K562 (cell line): ENCODE data around the gene DROSHA. TPM values are rescaled to one million over a fixed set of nuclear protein-coding genes. Genes with fewer than 3 reads are reported as not detected.

ENCODE experiments used
- ATAC-seq: fragments of 200-7000 bp; cut with Tn5 transposase; 3 replicates; pipeline ENCODE4 v1.9.1; 2020; ENCODE audit warnings: moderate library complexity
- BruUV-seq: library from RNA; stranded (reverse); fragments of 400-500 nt; replicated peaks from 2 replicates; lab custom pipeline; 2021; lab: Mats Ljungman, UMichigan
- CTCF ChIA-PET: fragments of 300-600 bp; formaldehyde crosslinking; extraction: SDS; loops from one replicate; lab custom pipeline; 2021; ENCODE audit warnings: low intra/inter-chr PET ratio; lab: Yijun Ruan, JAX
- POLR2A ChIA-PET: fragments of 300-600, 350-650 bp; sonication (Branson Sonifier 250); formaldehyde crosslinking; extraction: SDS; loops from one replicate; lab custom pipeline; 2021; ENCODE audit warnings: antibody characterized with exemption, inconsistent platforms; lab: Yijun Ruan, JAX
- DNase-seq, 4 experiments: peaks; one replicate each; pipeline versions ENCODE4 v3.0.0 to v3.0.0-alpha.2; 2011 to 2018; ENCODE audit warnings: low spot score in 3 of 4, mixed read lengths in 3 of 4; ENCODE audit errors: extremely low read depth in 1 of 4
- FAIRE-seq: peaks from 2 replicates; lab custom pipeline; 2011; peaks lifted over from hg19 to GRCh38; lab: Jason Lieb, UNC
- H2AFZ ChIP-seq: 2 replicates; pipeline ENCODE4 v1.6.0; 2011; ENCODE audit warnings: low read depth, low read length, control low read depth, inconsistent platforms
- H3K27ac ChIP-seq: fragments of 200-600 bp; 3 replicates; pipeline ENCODE4 v1.8.0; 2011; ENCODE audit warnings: low read depth, mild to moderate bottlenecking, control low read depth, inconsistent platforms, low read length, moderate library complexity, mixed read lengths; ENCODE audit errors: extremely low read depth
- H3K27me3 ChIP-seq, 2 experiments: fragments of 300-600 bp in 1 of 2; 2 replicates in 1 of 2; 3 replicates in 1 of 2; pipeline versions ENCODE4 v1.6.0 to v1.8.0; 2011; ENCODE audit warnings: inconsistent platforms in 2 of 2, low read length in 2 of 2, mild to moderate bottlenecking in 1 of 2, mixed read lengths in 1 of 2, moderate library complexity in 1 of 2; ENCODE audit not compliant: control insufficient read depth in 2 of 2, insufficient read depth in 2 of 2
- H3K36me3 ChIP-seq: fragments of 300-600 bp; 3 replicates; pipeline ENCODE4 v1.8.0; 2011; ENCODE audit warnings: mild to moderate bottlenecking, low read length, inconsistent platforms; ENCODE audit not compliant: control insufficient read depth, insufficient read depth
- H3K4me1 ChIP-seq, 2 experiments: fragments of 200-600 bp in 1 of 2; replicated peaks in 1 of 2; 2 replicates in 1 of 2; 3 replicates in 1 of 2; pipeline versions ENCODE4 v1.5.1 to v1.8.0; 2011; ENCODE audit warnings: inconsistent platforms in 2 of 2, low read length in 2 of 2, mild to moderate bottlenecking in 1 of 2, mixed read lengths in 1 of 2, moderate library complexity in 1 of 2; ENCODE audit not compliant: control insufficient read depth in 2 of 2, insufficient read depth in 2 of 2
- H3K4me2 ChIP-seq: 2 replicates; pipeline ENCODE4 v1.6.1; 2011; ENCODE audit warnings: low read length, control low read depth, inconsistent platforms, mixed read lengths; ENCODE audit not compliant: insufficient read depth
- H3K4me3 ChIP-seq: fragments of 200-600 bp; sonication (generic), shearing (Covaris generic); 2 replicates; pipeline ENCODE4 v1.5.1; 2016; ENCODE audit warnings: control low read depth, inconsistent platforms
- H3K79me2 ChIP-seq: fragments of 200-600 bp; 3 replicates; pipeline ENCODE4 v1.8.0; 2011; ENCODE audit warnings: low read length, inconsistent platforms; ENCODE audit not compliant: control insufficient read depth, insufficient read depth
- H3K9ac ChIP-seq, 2 experiments: 2 replicates each; pipeline versions ENCODE4 v1.6.0 to v1.6.1; 2011; ENCODE audit warnings: low read depth in 2 of 2, low read length in 2 of 2, control low read depth in 1 of 2, inconsistent platforms in 1 of 2, mild to moderate bottlenecking in 1 of 2, mixed read lengths in 1 of 2; ENCODE audit not compliant: insufficient read depth in 1 of 2
- H3K9me1 ChIP-seq: one replicate; pipeline ENCODE4 v1.6.0; 2011; ENCODE audit warnings: inconsistent platforms, mild to moderate bottlenecking, low read length, moderate library complexity; ENCODE audit not compliant: control insufficient read depth, insufficient read depth
- H3K9me3 ChIP-seq: replicated peaks from 2 replicates; pipeline ENCODE4 v1.5.1; 2011; ENCODE audit warnings: low read depth, low read length, inconsistent platforms; ENCODE audit not compliant: control insufficient read depth, insufficient read depth
- H4K20me1 ChIP-seq: replicated peaks from 2 replicates; pipeline ENCODE4 v1.6.1; 2011; ENCODE audit warnings: low read length, inconsistent platforms, mixed read lengths; ENCODE audit not compliant: control insufficient read depth, insufficient read depth
- ADNP ChIP-seq: fragments of 200-800 bp; sonication (Bioruptor generic); IDR thresholded peaks from 2 replicates; pipeline ENCODE4 v1.6.1; 2016; ENCODE audit warnings: missing genetic modification characterization, missing compliant biosample characterization
- AFF4 ChIP-seq: sonication (generic); formaldehyde crosslinking; IDR thresholded peaks from 2 replicates; pipeline ENCODE4 v1.8.0; 2023; ENCODE audit warnings: mild to moderate bottlenecking, missing genetic modification reagents
- GTF2A2 ChIP-seq: IDR thresholded peaks from 2 replicates; pipeline ENCODE4 v1.6.1; 2016; ENCODE audit warnings: mild to moderate bottlenecking, missing genetic modification characterization, missing compliant biosample characterization
- MEIS2 ChIP-seq: fragments of 450-650 bp; IDR thresholded peaks from 2 replicates; pipeline ENCODE4 v1.6.1; 2014; ENCODE audit warnings: mild to moderate bottlenecking; ENCODE audit not compliant: partially characterized antibody
- MYC ChIP-seq, 2 experiments: fragments of 250-450 bp in 1 of 2; sonication (Bioruptor Pico) in 1 of 2; IDR thresholded peaks; 2 replicates each; pipeline versions ENCODE4 v1.5.1 to v1.6.1; 2012 to 2021; ENCODE audit warnings: low read depth in 2 of 2, borderline replicate concordance in 1 of 2, improper control_type of control experiment in 1 of 2, low read length in 1 of 2, mild to moderate bottlenecking in 1 of 2, moderate library complexity in 1 of 2
- PHF20 ChIP-seq: fragments of 450-650 bp; IDR thresholded peaks from 2 replicates; pipeline ENCODE4 v1.6.1; 2018; ENCODE audit not compliant: partially characterized antibody
- TRIM25 ChIP-seq: fragments of 450-650 bp; IDR thresholded peaks from 2 replicates; pipeline ENCODE4 v1.7.0; 2016; ENCODE audit warnings: borderline replicate concordance
- ZBTB2 ChIP-seq: fragments of 450-650 bp; IDR thresholded peaks from 2 replicates; pipeline ENCODE4 v1.6.1; 2016; ENCODE audit warnings: antibody characterized with exemption
- ZNF282 ChIP-seq: sonication (generic); formaldehyde crosslinking; IDR thresholded peaks from 2 replicates; pipeline ENCODE4 v1.8.1; 2023; ENCODE audit warnings: missing genetic modification reagents
- ZNF589 ChIP-seq: fragments of 200-800 bp; sonication (Bioruptor generic); IDR thresholded peaks from 2 replicates; pipeline ENCODE4 v1.6.1; 2016; ENCODE audit warnings: low read depth, missing genetic modification characterization, missing compliant biosample characterization
- ZNF696 ChIP-seq: fragments of 250-450 bp; sonication (Bioruptor Pico); conservative IDR thresholded peaks from 2 replicates; pipeline ENCODE4 v1.4.0; 2020; ENCODE audit warnings: mild to moderate bottlenecking, moderate library complexity
- WGBS: fragments of 100-300 bp; shearing (Covaris generic); methylation state at CpG from one replicate; pipeline ENCODE4 v1.1.6; 2016; ENCODE audit warnings: low coverage, mixed read lengths; ENCODE audit not compliant: insufficient coverage; ENCODE audit errors: missing lambda C conversion rate; 5-methylcytosine and 5-hydroxymethylcytosine counted together
- in situ Hi-C: fragments of 300-500 bp; cut with MboI; formaldehyde crosslinking; loops from 4 replicates; pipeline ENCODE4 v1.15.0; 2018; ENCODE audit warnings: inconsistent platforms, mixed read lengths
- intact Hi-C: fragments of 100-400 bp; cut with micrococcal nuclease; formaldehyde crosslinking; loops from 2 replicates; pipeline ENCODE4 v1.14.2; 2022
- polyA plus RNA-seq, 8 experiments: library from polyadenylated mRNA; depleted of rRNA in 4 of 8; stranded (reverse) in 5 of 8; unstranded in 3 of 8; fragments of >200 nt; fragmentation: Nextera tagmentation in 2 of 8; fragmentation: Illumina TruSeq in 1 of 8; extraction: Ambion mirVana in 2 of 8; extraction: Trizol in 1 of 8; gene quantifications; 2 replicates each; pipeline versions ENCODE4 v1.2.1 to v1.2.3, GENCODE V29; 2011 to 2014; ENCODE audit warnings: inconsistent platforms in 1 of 8, missing spikeins in 1 of 8
- total RNA-seq, 7 experiments: library from RNA; depleted of rRNA in 6 of 7; stranded (reverse); fragments of >200 nt in 6 of 7; fragmentation: Illumina TruSeq in 2 of 7; extraction: Trizol in 2 of 7; gene quantifications; 2 replicates each; pipeline versions ENCODE4 v1.2.1 to v1.2.3, GENCODE V29; 2011 to 2021; ENCODE audit warnings: low replicate concordance in 1 of 7

DROSHA gene
- total and polyA plus RNA-seq, 9 of the 15 experiments (the other 6 are each of a cell fraction or from before 2014, with no cell fraction given): 52.5 to 109 (median 68.9) TPM

- H3K9me1 ChIP-seq: no peaks in the 10 kb centered on the region
- H3K4me3 ChIP-seq: peak overlapping the region; percentile 94
- ATAC-seq (peak; percentile 64), DNase-seq (peak; percentile 46 to 61 (median 50)), FAIRE-seq (no peak)
- ChIA-PET POLR2A (interaction anchor here (0.6 to 2.7 kb wide), 11 partner anchors 9 to 271 kb away, joined by 3 to 29 read pairs (median 3); no protein-coding TSS in a partner anchor), CTCF (no interaction called here)
- no peaks in the 10 kb centered on the region for H3K27me3 ChIP-seq
- peaks cover 13 to 15% of the 10 kb centered on the region in 2 experiments; a peak in 4 of 5 replicates for H3K4me1 ChIP-seq
- intact Hi-C loops: no loop called here
- no TSS peak for BruUV-seq
- peak overlapping the region; percentile 89 to 96 for H3K9ac ChIP-seq
- peaks cover 60% of the 10 kb centered on the region for H3K79me2 ChIP-seq
- no peaks in the 10 kb centered on the region for H4K20me1 ChIP-seq
- H3K4me2 ChIP-seq: peak overlapping the region; percentile 91
- H2AFZ ChIP-seq: peak overlapping the region; percentile 88
- WGBS: 0% methylated on average over 13 of the region's 13 CpGs
- H3K27ac ChIP-seq: peak overlapping the region; percentile 90
- H3K9me3 ChIP-seq: no peaks in the 10 kb centered on the region
- in situ Hi-C loops: no loop called here
- peaks cover 69% of the 10 kb centered on the region for H3K36me3 ChIP-seq
- TF ChIP-seq AFF4 (CRISPR knock-in tag) (no peak), ZNF696 (CRISPR knock-in tag) (no peak), ADNP (no peak), GTF2A2 (tag) (no peak), MEIS2 (no peak), ZBTB2 (no peak), PHF20 (peak; percentile 26), ZNF589 (no peak), MYC (IDR thresholded peaks at IDR 0.05; ENCODE audit: low read depth, low read length) (peak; percentile 48; the same call in 1 of the 2 replicates), MYC (CRISPR knock-in tag; IDR thresholded peaks at IDR 0.05; ENCODE audit: borderline replicate concordance, low read depth) (no peak), ZNF282 (no peak), TRIM25 (no peak)
Observed at GRCh38 chr5:31531543-31531887, 378 bp downstream of the DROSHA start.
